GM19351 (cell line): ENCODE measurements around the gene MDH2.
"Not testable (repeated sequence)": the region's sequence is repeated elsewhere in the genome, so short reads cannot be mapped to it uniquely, and the experiment has no call there.

Experiments
- ATAC-seq: cut with Tn5 transposase; IDR thresholded peaks from one replicate; pipeline ENCODE4 v1.9.1; 2021; ENCODE audit warnings: mild to moderate bottlenecking, moderate library complexity; ENCODE audit not compliant: unreplicated experiment

The MDH2 gene

DNA sequence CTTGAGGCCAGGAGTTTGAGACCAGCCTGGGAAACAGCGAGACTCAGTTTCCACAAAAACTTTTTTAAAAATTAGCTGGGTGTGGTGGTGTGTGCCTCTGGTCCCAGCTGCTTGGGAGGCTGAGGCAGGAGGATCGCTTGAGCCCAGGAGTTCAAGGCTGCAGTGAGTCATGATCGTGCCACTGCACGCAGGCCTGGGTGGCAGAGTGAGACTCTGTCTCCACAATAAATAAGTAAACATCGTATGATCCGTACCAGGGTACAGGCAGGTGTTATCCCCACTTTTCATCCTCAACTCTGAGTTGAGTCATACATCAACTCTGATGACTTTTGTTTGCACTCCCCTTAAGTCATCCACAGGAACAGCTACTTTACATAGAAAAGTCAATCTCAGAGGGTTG lies 58.2 kb downstream of the MDH2 start:
- ATAC-seq: not testable (repeated sequence)

DNA sequence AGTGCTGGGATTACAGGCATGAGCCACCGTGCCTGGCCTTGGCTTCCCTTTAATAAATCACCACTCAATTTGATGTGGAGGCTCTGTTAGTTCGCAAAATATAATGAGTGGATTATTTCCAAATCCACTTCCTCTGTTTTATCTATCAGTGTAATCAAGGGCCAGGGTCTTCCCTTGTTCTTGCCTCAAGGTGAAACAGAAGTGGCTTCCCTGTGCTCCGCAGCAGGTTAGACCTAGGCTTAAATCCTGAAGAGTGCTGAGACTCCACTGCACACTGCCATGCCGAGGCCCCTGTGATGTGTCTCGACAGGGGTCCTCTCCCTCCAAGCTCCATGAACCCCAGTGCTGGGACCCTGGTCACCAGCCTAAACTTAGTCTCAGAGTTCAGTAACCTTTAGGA lies 59.0 kb downstream of the MDH2 start:
- ATAC-seq: no peak

DNA sequence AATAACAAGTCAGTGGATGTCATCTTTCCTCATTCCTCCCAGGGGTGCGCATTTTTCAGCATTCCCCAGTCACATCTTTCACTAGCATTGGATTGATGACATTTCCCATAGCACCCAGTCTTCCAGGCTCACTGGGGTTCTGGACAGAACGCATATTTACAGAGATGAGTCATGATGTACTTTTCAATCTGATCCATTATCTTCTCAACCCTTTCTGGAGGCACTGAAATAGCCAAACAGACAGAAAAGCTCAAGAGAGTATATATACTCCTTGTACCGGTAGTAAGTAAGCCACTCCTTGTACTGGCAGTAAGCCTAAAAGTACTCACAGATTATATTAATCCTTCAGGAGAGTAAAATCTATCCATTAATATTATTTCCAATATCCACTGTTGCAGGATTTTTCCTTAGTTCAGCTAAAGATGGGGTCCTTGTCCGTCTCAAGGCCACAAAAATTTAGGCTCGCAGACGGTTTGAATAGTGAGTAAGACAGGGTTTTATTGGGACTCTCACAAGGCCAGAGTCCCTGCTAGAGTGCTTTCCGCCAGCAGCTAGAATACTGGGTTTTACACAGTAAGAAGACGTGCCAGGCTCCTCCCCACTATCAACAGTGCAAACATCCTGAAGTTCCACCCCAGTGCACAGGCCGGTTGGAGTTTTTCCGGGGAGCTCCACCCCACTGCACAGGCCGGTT lies 60.8 kb downstream of the MDH2 start:
- no peak for ATAC-seq

DNA sequence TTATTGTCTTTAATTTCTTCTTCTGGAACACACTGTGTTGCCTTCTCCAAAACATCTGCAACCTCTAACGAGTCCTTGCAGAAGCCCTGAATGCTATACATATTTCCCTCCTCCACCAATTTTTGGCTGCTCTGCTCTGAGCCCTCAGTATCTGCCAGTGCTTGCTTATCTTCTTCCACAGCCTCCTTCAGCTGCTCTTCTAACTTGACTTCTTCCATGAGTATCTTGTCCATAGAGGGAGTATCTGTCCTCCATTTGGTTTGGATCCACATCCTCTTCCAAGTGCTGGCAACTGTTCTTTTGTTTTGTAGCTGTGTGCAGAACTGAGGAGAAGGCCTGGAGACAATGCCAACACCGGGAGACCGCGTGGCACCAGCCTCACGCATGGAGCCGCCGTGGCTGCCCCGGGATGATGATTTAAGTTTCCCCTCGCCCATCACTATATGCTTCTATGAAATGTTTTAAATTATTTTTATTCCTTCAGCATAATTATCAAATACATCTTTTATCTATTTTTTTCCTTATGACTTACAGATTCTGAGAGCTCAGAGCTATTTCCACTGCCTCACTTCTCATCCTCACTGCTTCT lies 65.2 kb downstream of the MDH2 start:
- ATAC-seq: not testable (repeated sequence)

DNA sequence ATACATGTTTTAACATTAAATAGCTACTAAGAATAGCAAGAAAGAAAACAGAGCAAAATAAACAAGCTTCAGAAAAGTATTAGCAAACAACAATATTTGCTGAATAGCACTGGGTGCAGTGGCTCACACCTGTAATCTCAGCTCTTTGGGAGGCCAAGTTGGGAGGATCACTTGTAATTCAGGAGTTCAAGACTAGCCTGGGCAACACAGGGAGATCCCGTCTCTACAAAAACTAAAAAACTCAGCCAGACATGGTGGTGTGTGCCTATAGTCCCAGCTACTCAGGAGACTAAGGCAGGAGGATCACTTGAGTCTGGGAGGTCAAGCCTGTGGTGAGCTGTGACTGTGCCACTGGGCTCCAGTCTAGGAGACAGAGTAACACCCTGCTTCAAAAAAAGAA lies 66.8 kb downstream of the MDH2 start:
- ATAC-seq: not testable (repeated sequence)
